SJCRH30 (cell line): ENCODE data around the gene PODXL. TPM values are rescaled to one million over a fixed set of nuclear protein-coding genes. Genes with fewer than 3 reads are reported as not detected.

Experiments
- DNase-seq, 2 experiments: peaks; one replicate each; pipeline ENCODE4 v3.0.0-alpha.2; 2015 to 2020
- H3K27ac ChIP-seq: fragments of 250-450 bp; sonication (Bioruptor Pico); 2 replicates; pipeline ENCODE4 v1.5.1; 2020; ENCODE audit warnings: mild to moderate bottlenecking, moderate library complexity
- H3K27me3 ChIP-seq: fragments of 250-450 bp; sonication (Bioruptor Pico); 2 replicates; pipeline ENCODE4 v1.5.1; 2020; ENCODE audit warnings: mild to moderate bottlenecking, moderate library complexity
- H3K36me3 ChIP-seq: fragments of 250-450 bp; sonication (Bioruptor Pico); 2 replicates; pipeline ENCODE4 v1.5.1; 2020; ENCODE audit warnings: mild to moderate bottlenecking, moderate library complexity
- H3K4me1 ChIP-seq: fragments of 250-450 bp; sonication (Bioruptor Pico); 2 replicates; pipeline ENCODE4 v1.5.1; 2020; ENCODE audit warnings: mild to moderate bottlenecking, moderate library complexity
- H3K4me3 ChIP-seq: fragments of 250-450 bp; sonication (Bioruptor Pico); 2 replicates; pipeline ENCODE4 v1.5.1; 2020; ENCODE audit warnings: mild to moderate bottlenecking, moderate library complexity
- H3K9me3 ChIP-seq: fragments of 250-450 bp; sonication (Bioruptor Pico); replicated peaks from 2 replicates; pipeline ENCODE4 v1.5.1; 2020; ENCODE audit warnings: mild to moderate bottlenecking, moderate library complexity
- total RNA-seq: library from RNA; depleted of rRNA; stranded (reverse); fragments of >200 nt; shearing (Covaris generic); gene quantifications from 2 replicates; pipeline ENCODE4 v1.2.3, GENCODE V29; 2014

Gene PODXL
- total RNA-seq, 1 experiment from 2014 or later: 78.1 TPM

DNA sequence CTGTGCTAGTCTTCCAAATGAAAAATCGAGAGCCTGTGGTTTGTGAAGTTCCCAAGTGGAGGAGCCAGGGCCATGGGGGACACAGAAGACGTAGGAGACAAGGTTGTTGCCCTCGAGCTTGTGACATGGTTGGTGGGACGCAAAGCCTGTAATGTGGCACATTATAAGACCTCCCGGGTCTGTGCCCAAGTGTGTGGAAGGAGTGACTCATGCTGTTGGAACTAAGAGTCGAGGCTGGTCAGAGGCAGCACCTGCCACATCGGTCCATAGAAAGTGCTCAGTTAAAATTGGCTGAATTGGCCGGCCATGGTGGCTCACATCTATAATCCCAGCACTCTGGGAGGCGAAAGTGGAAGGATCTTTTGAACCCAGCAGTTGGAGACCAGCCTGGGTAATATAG lies 27.0 kb upstream of the PODXL start:
- Histone ChIP-seq H3K9me3 (no peaks in the 10 kb centered on the region), H3K36me3 (no peaks in the 10 kb centered on the region), H3K4me3 (no peak overlapping the region), H3K27me3 (no peaks in the 10 kb centered on the region), H3K27ac (no peak overlapping the region), H3K4me1 (peaks cover 29% of the 10 kb centered on the region)
- DNase-seq: peak; percentile 67 to 76

DNA sequence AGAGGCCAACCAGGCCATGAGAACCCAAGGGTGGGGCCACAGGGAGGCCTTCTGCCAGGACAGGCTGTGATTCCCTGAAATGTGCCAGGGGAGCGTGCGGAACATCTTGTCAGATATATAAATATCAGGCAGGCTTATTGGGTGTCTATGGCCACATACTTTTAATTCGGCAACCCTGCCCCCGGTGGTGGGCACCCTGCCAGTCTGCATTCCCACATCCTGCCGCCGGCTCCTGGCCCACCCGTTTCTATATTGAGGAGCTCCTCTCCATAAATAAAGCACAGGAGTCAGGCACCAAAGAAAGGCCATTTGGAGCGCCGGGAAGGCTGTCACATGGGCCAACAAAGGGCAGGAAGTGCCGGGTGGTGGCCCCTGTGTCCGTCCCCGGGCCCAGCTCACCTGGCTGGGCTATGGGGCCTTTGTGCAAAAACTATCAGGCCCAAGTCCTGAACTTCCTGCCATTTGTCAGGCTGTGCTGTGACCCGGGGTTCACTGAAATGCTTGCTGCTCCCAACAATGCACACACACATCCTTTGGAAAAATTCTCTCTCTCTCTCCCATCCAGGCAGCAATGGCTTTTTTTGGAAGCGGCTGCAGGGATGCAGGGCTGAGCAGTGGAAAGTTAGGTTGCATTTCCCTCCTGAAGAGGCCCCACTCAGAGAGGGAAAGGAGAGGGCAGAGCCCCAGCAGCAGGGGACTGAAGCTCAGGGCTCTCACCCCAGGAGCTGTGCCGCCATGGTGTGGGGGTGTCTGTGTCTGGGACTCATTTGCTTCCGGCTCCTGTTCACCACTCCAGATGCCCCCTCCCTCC lies 25.0 kb upstream of the PODXL start:
- H3K4me3 ChIP-seq: no peak overlapping the region

GRCh38 chr7:131578602-131579001 lies 22.2 kb upstream of the PODXL start:
- peaks cover 22% of the 10 kb centered on the region for H3K4me1 ChIP-seq
- DNase-seq: no peak

More for the DNA sequence above, 25.0 kb upstream of the PODXL start:
- Histone ChIP-seq H3K27ac (peak overlapping the region; percentile 26; the same call in 1 of the 2 replicates), H3K9me3 (no peaks in the 10 kb centered on the region), H3K27me3 (no peaks in the 10 kb centered on the region), H3K4me1 (peaks cover 29% of the 10 kb centered on the region), H3K36me3 (no peaks in the 10 kb centered on the region)
- peak; percentile 51 to 58 for DNase-seq

DNA sequence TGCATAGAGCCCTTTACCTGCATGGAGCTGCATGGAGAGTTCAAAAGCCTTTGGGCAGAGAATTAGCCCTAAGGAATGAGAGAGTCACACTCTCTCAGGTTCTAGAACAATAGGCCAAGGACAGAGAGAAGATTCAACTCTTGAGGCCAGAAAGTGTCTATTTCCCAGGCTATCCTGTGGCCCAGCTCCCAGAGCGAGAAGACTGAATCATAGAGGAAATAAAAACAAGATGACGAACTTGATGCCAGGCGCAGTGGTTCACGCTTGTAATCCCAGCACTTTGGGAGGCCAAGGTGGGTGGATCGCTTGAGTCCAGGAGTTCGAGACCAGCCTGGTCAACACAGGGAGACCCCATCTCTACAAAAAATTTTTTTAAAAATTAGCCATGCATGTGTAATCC lies 18.3 kb upstream of the PODXL start:
- no peak for DNase-seq
- 0 out of 2 replicates have a peak, but pooled peaks cover 2% of the 10 kb centered on the region for H3K9me3 ChIP-seq
- no peak overlapping the region for H3K4me3 ChIP-seq
- H3K36me3 ChIP-seq: no peaks in the 10 kb centered on the region
- H3K27ac ChIP-seq: no peak overlapping the region
- H3K27me3 ChIP-seq: no peaks in the 10 kb centered on the region
- H3K4me1 ChIP-seq: no peaks in the 10 kb centered on the region

More at GRCh38 chr7:131578602-131579001, 22.2 kb upstream of the PODXL start:
- no peaks in the 10 kb centered on the region for H3K27me3 ChIP-seq
- no peaks in the 10 kb centered on the region for H3K36me3 ChIP-seq
- H3K4me3 ChIP-seq: no peak overlapping the region
- no peak overlapping the region for H3K27ac ChIP-seq
- no peaks in the 10 kb centered on the region for H3K9me3 ChIP-seq

GRCh38 chr7:131570401-131570800 lies 14.0 kb upstream of the PODXL start:
- H3K4me1 ChIP-seq: peaks cover 12% of the 10 kb centered on the region
- H3K36me3 ChIP-seq: no peaks in the 10 kb centered on the region
- no peak overlapping the region for H3K27ac ChIP-seq
- no peak overlapping the region for H3K4me3 ChIP-seq
- DNase-seq: no peak
- H3K27me3 ChIP-seq: no peaks in the 10 kb centered on the region
- H3K9me3 ChIP-seq: 0 out of 2 replicates have a peak, but pooled peaks cover 2% of the 10 kb centered on the region

DNA sequence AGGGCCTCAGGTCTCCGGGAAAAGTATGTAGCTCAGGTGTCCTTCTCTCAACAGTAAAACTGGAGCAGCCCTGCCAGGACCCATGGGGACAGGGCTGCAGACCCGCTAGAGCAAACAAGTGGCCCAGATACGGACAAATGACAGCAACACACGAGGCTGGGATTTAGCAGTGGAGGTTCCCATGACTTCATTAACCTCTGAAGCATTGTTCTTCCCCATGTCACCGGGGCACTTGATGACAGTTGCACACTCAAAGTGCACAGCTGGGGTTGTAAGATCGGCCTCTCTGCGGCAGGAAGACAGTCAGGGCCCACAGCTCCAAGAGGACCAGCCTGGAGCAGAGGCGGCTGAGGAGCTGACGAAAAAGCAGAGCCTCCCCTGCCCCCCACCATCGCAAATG lies 12.5 kb upstream of the PODXL start:
- Histone ChIP-seq H3K4me3 (peak overlapping the region; percentile 12), H3K27me3 (no peaks in the 10 kb centered on the region), H3K27ac (no peak overlapping the region), H3K9me3 (0 out of 2 replicates have a peak, but pooled peaks cover 2% of the 10 kb centered on the region), H3K4me1 (peaks cover 17% of the 10 kb centered on the region), H3K36me3 (no peaks in the 10 kb centered on the region)
- peak; percentile 48 to 68 for DNase-seq

GRCh38 chr7:131568510-131568909 lies 12.1 kb upstream of the PODXL start:
- peaks cover 17% of the 10 kb centered on the region for H3K4me1 ChIP-seq
- H3K36me3 ChIP-seq: no peaks in the 10 kb centered on the region
- H3K9me3 ChIP-seq: 0 out of 2 replicates have a peak, but pooled peaks cover 2% of the 10 kb centered on the region
- peak overlapping the region; percentile 12 for H3K4me3 ChIP-seq
- peak in 1 of 2 experiments; percentile 45 for DNase-seq
- H3K27me3 ChIP-seq: no peaks in the 10 kb centered on the region
- H3K27ac ChIP-seq: no peak overlapping the region

GRCh38 chr7:131564640-131565039 lies 8.2 kb upstream of the PODXL start:
- no peaks in the 10 kb centered on the region for H3K36me3 ChIP-seq
- DNase-seq: peak in 1 of 2 experiments; percentile 62

GRCh38 chr7:131563918-131564317 lies 7.5 kb upstream of the PODXL start:
- DNase-seq: no peak

More at GRCh38 chr7:131564640-131565039, 8.2 kb upstream of the PODXL start:
- H3K9me3 ChIP-seq: no peaks in the 10 kb centered on the region
- no peak overlapping the region for H3K4me3 ChIP-seq
- H3K4me1 ChIP-seq: peaks cover 17% of the 10 kb centered on the region
- no peaks in the 10 kb centered on the region for H3K27me3 ChIP-seq
- no peak overlapping the region for H3K27ac ChIP-seq

DNA sequence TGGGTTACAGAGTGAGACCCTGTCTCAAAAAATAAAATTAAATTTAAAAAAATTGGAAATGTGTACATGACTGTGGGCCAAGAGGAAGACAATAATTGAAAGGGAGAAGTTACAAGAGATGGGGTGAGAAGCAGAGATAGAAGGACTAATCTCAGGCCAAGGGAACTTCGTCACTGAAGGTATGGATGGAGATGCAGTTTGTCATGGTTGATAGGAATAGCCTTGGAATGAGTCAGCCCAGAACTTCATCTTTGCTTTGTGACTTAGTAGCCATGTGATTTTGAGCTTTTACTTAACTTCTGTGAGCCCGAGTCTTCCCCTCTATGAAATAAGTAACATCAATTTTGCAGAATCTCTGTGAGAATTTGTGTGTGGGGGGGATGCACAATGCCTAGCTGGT lies 6.5 kb upstream of the PODXL start:
- Histone ChIP-seq H3K27me3 (no peaks in the 10 kb centered on the region), H3K36me3 (no peaks in the 10 kb centered on the region), H3K4me3 (no peak overlapping the region), H3K9me3 (no peaks in the 10 kb centered on the region), H3K27ac (no peak overlapping the region), H3K4me1 (peaks cover 11% of the 10 kb centered on the region; the same call in 1 of the 2 replicates)
- DNase-seq: no peak

More at GRCh38 chr7:131563918-131564317, 7.5 kb upstream of the PODXL start:
- Histone ChIP-seq H3K27ac (no peak overlapping the region), H3K4me3 (no peak overlapping the region), H3K9me3 (no peaks in the 10 kb centered on the region), H3K36me3 (no peaks in the 10 kb centered on the region), H3K27me3 (no peaks in the 10 kb centered on the region), H3K4me1 (peaks cover 13% of the 10 kb centered on the region)

DNA sequence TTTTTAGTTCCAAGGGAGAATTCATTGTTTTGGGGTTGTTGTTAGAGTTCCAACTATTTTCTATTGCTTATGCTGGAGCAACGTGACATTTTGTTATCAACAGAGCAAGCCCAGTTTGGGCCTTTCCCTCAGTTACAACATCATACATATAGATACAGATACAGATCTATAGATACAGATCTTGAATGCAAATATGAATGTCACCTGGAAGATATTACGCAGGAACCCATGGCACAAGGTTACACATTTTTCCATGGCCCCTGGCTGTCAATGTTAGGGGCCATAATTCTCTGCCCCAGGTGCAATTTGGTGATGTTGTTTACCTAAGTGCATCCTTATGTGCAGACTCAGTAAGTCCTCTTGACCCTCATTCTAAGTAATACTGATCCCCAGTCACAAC lies 3.6 kb upstream of the PODXL start:
- H3K27me3 ChIP-seq: no peaks in the 10 kb centered on the region
- H3K27ac ChIP-seq: no peak overlapping the region
- H3K36me3 ChIP-seq: no peaks in the 10 kb centered on the region
- peaks cover 14% of the 10 kb centered on the region for H3K4me1 ChIP-seq
- no peak for DNase-seq
- H3K4me3 ChIP-seq: no peak overlapping the region
- no peaks in the 10 kb centered on the region for H3K9me3 ChIP-seq

DNA sequence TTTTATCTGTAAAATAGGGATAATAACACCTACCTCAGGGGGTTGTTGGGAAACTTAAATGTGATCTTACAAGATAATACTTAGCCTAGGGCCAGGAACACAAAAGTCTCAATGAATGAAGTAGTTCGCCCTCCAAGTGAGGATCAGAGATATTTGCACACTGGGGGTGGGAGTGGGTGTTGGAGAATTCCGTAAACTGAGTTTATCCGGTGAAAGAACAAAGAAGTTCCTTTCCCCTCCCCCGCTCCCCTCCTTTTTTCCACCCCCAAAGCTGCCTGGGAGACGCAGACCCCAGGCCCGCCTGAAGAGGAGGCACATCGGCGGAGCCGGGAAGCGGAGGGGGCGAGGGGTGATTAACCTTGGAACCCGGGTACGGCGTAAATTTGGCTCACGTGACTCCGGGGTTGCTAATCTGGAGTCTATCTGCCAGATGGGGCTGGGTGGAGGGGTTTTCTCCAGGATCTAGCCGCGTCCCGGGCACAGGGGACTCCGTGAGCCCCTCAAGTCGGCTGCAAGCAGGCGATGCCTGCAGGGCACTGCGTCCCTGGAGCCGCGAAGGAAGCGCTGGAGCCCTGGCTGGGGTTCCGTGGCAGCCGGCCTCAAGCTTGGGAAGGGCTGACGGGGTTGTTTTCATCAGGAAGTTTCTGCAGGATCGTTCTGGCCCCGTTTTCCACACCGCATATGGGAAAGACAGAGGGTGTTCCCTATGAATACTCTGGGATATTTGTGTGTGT lies 1.4 kb upstream of the PODXL start:
- no peaks in the 10 kb centered on the region for H3K9me3 ChIP-seq
- no peaks in the 10 kb centered on the region for H3K27me3 ChIP-seq
- peak; percentile 66 to 73 for DNase-seq
- H3K36me3 ChIP-seq: no peaks in the 10 kb centered on the region
- H3K4me3 ChIP-seq: peak overlapping the region; percentile 78
- peaks cover 9% of the 10 kb centered on the region for H3K4me1 ChIP-seq
- H3K27ac ChIP-seq: peak overlapping the region; percentile 74

DNA sequence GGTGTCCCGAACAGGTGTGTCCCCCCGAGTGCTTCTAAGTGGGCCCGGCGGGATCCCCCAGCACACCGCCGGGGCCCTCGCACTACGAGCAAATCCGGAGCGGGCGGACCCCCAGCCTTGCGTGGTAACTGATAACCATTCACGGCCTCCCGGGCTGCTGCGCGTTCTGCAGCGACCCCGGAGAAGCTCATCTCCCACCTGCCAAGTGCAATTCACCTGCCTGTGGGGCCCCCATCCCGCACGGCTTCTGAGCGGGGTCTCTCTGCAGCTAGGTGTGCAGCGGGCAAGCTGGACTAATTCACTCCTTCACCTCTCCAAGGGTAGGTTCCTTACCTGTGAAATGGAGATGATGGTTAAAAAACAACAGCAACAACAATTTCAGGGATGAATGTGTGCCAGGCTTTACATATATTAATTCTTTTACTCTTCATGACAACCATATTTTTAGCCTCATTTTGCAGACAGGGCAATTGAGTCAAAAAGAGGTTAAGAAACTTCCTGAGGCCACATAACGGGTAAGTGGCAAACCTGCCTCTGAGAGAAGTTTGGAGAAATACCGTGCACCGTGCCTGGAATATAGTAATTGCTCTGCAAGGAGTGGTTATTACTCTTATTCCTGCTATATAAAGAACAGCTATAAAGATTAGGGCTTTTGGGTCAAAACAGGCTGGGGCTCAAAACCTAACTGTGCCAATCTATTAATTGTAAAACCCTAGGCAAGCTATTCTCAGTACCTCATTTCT lies 652 bp upstream of the PODXL start:
- H3K4me3 ChIP-seq: peak overlapping the region; percentile 78
- no peaks in the 10 kb centered on the region for H3K9me3 ChIP-seq
- peaks cover 9% of the 10 kb centered on the region for H3K4me1 ChIP-seq
- no peaks in the 10 kb centered on the region for H3K27me3 ChIP-seq
- DNase-seq: no peak
- peak overlapping the region; percentile 74 for H3K27ac ChIP-seq
- no peaks in the 10 kb centered on the region for H3K36me3 ChIP-seq

- Histone ChIP-seq H3K27ac (no peak overlapping the region), H3K9me3 (no peaks in the 10 kb centered on the region), H3K4me1 (peaks cover 9% of the 10 kb centered on the region), H3K4me3 (peak overlapping the region; percentile 78), H3K36me3 (no peaks in the 10 kb centered on the region; the same call in 1 of the 2 replicates), H3K27me3 (no peaks in the 10 kb centered on the region)
- no peak for DNase-seq
Measured at GRCh38 chr7:131555552-131556052, 826 bp downstream of the PODXL start.
